Stimulated activated CD4-positive, alpha-beta T cell treated with anti-CD3 and anti-CD28 coated beads, Interleukin-12 subunit alpha, Interleukin-12 subunit beta, amount 100 ng/mL, for 24 hours (primary cell): ENCODE data around the gene SEMA4D.
"Not testable (repeated sequence)": the region's sequence is repeated elsewhere in the genome, so short reads cannot be mapped to it uniquely, and the experiment has no call there.

Experiments used
- DNase-seq, 2 experiments: peaks; one replicate each; pipeline ENCODE4 v3.0.0-alpha.2; 2020; ENCODE audit warnings: low read depth in 2 of 2

Gene SEMA4D

GRCh38 chr9:89387197-89387849 lies 110.6 kb downstream of the SEMA4D start:
- DNase-seq, result no peak

DNA sequence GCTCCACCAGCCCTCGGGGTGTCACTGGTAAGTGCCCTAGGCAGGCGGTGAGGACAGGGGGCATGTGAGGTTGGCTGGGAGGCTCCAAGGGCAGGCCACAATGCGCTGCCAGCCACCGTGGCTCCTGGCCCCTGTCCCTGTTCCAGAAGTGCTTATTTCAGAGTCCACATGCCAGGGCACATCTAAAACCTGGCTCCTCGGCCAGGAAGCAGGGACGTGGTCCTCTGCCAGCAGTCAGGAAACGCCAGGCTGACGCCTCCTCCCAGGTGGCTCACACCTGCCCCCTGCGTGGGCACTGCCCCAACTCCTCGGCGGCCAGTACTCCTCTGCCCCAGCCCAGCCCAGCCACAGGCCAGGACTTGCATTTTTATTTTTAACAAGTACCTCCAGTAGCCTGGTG lies 111.1 kb downstream of the SEMA4D start:
- DNase-seq, result no peak

- no peak for DNase-seq
Measured at GRCh38 chr9:89386206-89386605, 111.7 kb downstream of the SEMA4D start.

DNA sequence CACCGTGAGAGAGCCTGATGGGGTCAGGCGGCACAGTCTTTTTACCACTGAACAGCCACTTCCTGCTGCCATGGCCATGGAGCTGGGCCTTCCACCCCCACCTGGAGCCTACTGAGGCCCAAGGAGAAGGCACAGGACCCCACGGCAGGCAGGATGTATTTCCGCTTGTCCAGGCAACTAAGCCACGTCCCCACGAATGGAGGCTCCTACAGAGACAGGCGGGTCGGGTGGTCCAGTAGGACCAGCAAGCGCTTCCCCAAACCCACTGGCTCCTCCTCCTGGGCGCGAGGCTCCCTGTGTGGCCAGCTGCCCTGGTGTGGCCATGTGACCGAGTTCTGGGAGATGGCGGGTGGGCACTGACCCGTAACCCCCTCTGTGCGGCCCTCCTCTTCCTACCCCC lies 113.1 kb downstream of the SEMA4D start:
- no peak for DNase-seq

GRCh38 chr9:89383721-89384300 lies 114.1 kb downstream of the SEMA4D start:
- no peak for DNase-seq

GRCh38 chr9:89383030-89383720 lies 114.7 kb downstream of the SEMA4D start:
- DNase-seq, result no peak

DNA sequence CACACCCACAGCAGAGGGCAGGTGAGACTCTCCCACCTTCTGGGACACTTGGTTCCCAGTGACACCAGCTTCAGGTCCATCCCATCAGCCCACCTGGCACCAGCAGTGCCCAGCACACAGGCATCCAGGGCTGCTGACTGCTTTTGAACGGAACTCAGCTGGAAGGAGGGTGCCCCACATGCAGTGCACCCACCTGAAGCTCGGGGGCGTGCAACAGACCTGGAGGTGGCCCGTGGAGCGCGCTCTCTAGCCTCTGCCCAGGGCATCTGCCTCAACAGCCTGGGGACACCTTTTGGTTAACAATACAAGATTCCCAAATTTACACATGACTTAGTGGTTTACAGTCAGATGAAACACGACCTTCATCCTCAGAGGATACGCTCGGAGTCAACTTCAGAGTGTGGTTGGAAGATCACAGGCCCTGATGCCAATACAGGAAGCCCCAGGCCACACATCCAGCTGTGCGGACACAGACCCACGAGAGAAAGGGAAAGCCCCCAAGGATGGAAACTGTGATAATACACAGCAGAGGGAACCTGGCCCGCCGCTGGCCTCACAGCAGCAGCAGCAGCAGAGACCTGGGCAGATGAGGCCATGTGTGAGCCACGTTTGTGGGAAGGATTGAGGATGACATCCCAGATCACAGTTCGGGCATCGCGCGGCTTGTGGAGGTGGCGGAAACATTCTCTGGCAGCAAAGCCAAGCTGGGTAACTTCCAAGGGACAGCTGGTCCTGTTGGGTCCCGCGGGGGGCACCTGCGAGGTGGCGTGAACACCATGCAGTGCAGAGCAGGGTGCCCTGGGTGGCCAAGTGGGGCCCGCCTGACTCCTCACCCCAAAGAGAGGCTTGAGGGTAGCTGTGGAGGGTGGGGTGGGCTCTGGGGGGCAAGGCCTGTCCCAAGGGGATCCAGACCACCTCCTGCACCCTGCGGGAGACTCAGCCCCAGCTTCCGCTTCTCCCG lies 115.6 kb downstream of the SEMA4D start:
- no peak for DNase-seq

- no peak for DNase-seq
Measured at GRCh38 chr9:89381308-89381609, 116.7 kb downstream of the SEMA4D start.

DNA sequence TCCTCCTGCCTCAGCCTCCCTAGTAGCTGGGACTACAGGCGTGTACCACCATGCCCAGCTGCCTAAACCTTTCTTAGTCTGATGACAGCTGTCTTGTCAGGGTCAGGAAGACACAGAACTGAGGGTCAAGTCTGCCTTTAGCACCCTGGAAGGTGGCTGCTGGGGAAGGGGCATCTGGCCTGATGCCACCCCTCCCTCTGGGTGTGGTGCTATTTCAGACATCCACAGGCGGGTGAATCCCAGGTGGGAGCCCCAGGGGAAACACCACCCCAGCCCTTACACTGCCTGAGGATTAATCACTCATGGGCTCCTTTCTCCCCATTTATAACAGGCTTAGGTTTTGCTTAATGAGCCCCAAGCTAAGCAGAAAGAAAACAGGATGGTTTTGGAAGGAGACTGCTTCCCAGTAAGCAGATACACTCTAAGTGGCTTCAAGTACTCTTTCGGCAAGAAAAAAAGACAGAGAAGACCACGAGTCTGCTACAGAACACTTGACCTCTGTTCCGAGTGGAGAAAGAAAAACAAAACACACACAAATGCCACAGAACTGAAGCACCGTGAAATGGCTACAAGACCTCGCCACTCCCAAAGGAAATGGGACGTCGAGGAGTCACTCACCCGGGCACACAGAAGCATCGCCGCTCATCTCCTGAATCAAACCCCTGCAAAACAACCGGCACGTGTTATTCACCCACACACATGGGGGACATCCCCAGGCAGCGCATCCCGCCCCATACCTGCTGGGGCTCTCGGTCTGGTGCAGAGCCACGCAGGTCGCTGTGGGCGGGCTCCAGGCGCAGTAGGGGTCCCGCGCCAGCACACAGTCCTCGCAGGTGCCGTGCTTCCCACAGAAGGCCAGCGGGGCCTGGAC lies 117.2 kb downstream of the SEMA4D start:
- DNase-seq, result no peak

- DNase-seq, result no peak
Measured at GRCh38 chr9:89379508-89380115, 118.3 kb downstream of the SEMA4D start.

GRCh38 chr9:89379031-89379430 lies 118.9 kb downstream of the SEMA4D start:
- no peak for DNase-seq

DNA sequence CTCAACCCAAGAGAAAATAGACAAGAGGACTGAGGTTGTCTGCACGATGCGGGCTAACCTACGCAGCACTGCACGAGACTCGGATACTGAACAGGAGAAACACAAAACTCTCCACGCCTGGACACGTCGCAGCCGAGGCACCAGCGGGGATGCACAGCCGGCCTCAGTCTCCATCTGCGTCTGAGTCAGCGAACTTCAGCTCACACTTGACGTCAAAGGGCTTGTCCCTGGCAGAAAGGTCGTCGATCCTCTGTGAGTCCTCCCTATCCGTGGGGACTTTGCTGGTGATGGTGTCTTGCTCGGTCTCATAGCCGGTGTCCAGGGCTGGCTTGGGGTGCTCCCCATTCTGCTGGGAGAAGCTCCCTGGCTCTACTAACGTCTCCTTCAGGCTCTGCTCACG lies 119.4 kb downstream of the SEMA4D start:
- DNase-seq, result no peak

- no peak for DNase-seq
Measured at GRCh38 chr9:89377411-89377810, 120.5 kb downstream of the SEMA4D start.

DNA sequence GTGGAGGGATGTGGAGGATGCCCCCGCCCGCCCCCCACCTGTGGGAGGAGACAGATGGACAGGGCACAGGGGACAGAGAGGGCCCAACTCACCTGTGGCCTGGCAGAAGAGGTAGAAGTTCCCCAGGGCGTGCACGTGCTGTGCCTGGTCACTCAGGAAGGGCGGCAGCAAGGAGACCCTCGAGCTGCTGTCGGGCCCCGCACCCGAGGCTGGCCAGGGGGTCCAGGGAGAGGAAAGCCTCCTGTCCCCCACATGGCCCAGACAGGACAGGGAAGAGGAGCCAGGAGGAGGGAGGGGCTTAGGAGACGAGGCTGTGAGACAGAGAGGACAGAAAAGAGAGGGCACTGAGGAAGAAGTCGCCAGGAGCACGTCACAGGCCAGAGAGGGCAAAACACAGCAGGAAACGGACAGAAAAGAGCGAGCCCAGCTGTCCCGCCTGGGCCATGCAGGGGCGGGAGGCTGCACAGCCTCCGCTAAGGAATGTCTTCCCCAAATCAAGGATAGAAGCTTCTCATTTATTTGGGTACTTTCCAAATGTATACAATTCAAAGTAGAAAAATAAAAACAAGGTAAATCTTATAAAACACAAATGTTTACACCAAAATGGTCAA lies 121.1 kb downstream of the SEMA4D start:
- no peak for DNase-seq

GRCh38 chr9:89376286-89376685 lies 121.6 kb downstream of the SEMA4D start:
- no peak for DNase-seq

DNA sequence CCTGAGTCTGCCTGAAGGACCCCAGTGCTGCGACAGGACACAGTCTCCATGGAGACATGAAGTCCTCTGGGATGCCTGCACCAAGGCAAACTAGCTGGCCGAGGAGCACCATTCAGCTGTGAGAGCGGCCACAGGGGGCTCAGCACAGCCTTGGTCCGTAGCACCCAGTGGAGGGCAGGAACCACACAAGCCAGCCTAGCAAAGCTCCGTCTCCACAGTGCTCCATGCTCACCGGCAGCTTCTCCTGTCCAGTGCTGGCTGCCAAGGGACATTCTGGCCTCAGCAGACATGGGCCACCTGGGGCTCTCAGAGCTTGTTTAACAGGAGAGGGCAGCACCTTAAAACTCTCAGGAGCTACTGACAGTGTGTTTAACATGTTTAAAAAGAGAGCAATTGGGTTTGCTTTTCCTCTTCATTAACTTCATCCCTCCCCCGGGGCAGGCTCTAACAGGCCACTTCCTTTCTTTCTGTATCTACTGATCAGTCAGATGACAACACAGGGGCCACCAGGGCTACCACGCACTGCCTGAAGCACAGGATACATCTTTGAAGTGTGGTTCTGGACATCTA lies 122.6 kb downstream of the SEMA4D start:
- no peak for DNase-seq

DNA sequence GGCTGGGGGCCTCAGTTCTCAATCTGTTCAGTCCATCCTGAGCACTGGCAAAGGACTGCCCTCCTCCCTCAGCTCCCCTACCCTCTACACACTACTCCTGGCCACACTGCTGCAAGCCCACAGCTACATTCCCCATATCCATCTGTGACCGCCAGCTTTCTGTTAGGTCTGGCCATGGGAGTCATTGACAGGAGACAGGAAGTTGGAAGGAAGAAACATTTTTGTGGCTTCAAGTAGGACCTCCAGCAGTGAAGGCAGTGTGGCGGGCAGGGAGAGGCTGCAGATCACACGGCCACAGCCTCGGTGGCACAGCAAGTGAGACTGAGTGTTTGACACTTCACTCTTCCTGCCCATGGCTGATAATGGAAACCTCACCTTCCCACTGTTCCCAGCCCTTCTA lies 123.7 kb downstream of the SEMA4D start:
- no peak for DNase-seq

DNA sequence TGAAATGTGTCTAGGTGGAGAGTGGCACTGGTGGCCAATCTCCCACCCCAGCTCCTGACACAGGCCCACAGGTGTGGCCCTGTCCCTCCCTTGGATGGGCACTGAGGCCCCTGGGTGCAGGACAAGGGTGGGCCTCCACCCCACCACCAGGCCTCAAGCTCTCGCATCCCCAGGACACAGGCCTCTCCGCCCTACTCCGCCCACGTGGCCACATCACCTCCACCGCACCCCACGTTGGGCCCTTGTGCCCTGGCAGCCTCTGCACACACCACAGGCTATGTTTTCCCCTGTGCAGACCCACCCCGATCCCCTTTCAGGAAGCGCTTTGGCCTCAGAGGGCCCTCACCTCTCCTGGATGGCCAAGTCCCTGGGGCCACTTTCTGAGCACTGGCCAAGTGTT lies 124.9 kb downstream of the SEMA4D start:
- no peak for DNase-seq

DNA sequence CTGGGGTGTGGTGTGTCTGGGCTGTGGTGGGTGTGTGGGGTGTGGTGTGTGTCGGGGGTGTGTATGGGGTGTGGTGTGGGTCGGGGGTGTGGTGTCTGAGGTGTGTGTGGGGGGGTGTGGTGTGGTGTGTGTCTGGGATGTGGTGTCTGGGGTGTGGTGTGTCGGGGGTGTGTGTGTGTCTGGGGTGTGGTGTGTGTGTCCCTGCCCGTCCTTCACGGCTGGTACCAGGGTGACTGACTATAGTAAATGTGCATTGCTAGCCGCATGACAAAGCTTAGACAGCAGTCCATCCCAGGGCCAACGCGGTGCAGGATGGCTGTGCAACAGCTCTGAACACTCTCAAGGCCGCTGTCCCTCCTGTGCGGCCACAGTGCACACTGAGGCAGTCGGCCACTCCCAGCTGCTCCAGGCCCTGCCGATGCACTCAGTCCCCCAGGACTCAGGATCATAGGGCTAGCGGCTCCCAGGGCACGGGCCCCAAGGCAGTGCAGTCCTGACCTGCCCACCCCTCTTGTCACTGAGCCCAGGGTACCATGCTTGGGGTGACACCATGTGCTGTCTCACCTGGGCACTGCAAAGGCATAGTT lies 125.6 kb downstream of the SEMA4D start:
- DNase-seq, result no peak

DNA sequence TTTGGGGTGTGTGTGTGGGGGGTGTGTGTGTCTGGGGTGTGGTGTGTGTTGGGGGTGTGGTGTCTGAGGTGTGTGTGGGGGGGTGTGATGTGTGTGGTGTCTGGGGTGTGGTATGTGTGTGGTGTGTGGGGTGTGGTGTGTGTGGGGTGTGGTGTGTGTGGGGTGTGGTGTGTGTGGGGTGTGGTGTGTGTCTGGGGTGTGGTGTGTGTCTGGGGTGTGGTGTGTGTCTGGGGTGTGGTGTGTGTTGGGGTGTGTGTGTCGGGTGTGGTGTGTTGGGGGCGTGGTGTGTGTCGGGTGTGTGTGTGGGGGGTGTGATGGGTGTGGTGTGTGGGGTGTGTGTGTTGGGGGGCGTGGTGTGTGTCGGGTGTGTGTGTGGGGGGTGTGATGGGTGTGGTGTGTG lies 126.1 kb downstream of the SEMA4D start:
- DNase-seq, result not testable (repeated sequence)
